HTR-8/SVneo (cell line): ENCODE data around the gene SHISAL1.

ENCODE experiments used
- DNase-seq: peaks from one replicate; pipeline ENCODE4 v3.0.0; 2011; ENCODE audit warnings: low spot score, mixed read lengths; ENCODE audit not compliant: insufficient read length
- FAIRE-seq: peaks from 2 replicates; lab custom pipeline; 2011; peaks lifted over from hg19 to GRCh38; lab: Jason Lieb, UNC

Gene SHISAL1

DNA sequence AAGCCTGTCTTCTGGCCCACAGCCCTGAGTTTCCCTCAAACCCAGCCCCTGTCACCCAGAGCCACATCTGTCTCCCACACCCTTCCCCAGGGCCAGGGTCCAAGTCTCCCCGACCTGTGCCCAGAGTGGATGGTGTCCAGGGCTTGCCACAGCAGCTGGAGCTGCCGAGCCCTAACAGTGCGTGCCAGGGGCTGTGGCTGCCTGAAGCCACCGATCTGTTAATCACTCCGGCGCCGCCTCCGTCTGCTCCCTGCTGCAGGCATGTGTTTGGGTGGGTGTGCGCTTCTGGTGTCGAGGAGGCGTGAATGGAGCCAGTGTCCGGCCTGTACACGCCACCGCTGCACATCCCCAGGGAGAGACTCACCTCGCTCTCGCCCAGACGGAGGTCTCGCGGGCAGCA lies 26.1 kb downstream of the SHISAL1 start:
- DNase-seq (no peak), FAIRE-seq (no peak)

DNA sequence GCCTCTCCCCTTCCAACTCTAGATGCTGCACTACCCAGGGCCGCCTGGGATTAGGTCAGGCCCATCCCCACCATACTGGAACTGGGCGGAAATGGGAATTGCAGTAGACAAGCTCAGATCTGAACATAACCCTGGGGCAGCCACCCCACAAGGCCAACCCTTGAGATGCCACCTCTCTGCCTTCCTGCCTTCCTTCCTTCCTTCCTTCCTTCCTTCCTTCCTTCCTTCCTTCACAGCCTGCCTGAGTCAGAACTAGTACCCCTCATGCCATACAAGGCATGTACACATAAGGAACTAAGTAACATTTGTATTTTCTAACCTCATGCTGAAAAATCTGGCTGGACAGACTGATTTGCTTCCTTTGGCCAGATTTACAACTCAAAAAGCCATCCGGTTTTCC lies 28.0 kb downstream of the SHISAL1 start:
- no peak for DNase-seq
- no peak for FAIRE-seq

DNA sequence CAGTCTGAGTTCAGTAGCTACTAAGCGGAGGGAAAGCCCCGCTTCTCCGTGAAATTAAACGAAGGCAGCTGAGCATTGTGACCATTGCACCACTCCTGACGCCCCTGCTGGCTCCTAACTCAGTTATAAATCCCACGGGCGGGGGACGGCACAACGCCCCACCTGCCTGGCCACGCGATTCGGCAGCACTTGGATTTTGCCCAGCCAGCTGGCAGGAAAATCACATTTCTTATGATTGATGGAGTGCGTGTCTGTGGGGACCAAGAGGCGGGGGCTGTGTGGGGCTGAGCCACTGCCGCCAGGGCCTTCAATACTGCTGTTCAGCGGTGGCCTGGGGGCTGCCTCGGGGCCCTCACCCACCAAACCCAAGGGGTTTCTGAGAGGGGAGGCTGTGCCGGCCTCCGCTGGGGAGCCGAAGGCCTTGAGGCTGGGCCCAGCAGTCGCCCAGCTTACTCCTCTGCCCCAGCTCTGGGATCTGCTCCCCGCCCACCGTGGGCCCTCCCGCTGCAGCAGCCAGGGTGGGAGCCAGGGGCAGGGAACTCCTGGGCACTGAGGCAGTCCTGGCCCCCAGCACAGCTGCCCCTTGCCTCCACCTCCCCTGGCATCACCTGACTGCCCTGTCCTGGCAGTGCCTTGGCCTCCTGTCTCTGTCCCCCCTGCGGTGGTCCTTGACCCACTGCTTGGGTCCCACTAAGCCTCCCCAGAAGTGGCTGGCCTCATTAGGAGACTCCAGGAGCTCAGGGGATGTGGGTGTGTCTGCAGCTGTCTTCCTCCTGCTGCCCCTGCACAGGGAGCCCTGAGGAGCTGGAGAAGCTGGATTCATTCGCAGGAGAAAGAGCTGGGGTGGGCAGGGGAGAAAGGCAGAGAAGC lies 30.7 kb downstream of the SHISAL1 start:
- no peak for FAIRE-seq
- DNase-seq: no peak

- FAIRE-seq: no peak
- DNase-seq: no peak
Measured at GRCh38 chr22:44280665-44281188, 32.0 kb downstream of the SHISAL1 start.

DNA sequence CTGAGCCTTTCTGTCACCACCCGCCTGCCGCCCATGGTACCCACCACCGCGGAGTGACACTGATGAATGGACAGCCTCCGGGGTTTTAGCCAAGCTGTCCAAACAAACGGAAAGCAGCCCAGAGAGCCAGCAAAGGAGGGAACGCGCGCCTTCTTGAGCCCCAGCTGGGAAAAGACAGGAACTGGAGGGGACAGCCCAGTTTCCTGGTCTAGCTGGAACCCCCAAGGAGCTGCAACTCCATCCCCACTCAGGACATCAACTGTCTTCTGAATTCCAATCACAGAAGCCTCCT lies 33.7 kb downstream of the SHISAL1 start:
- FAIRE-seq: no peak

GRCh38 chr22:44278243-44279068 lies 34.3 kb downstream of the SHISAL1 start:
- DNase-seq: no peak
- no peak for FAIRE-seq

More for the DNA sequence above, 33.7 kb downstream of the SHISAL1 start:
- DNase-seq: no peak

DNA sequence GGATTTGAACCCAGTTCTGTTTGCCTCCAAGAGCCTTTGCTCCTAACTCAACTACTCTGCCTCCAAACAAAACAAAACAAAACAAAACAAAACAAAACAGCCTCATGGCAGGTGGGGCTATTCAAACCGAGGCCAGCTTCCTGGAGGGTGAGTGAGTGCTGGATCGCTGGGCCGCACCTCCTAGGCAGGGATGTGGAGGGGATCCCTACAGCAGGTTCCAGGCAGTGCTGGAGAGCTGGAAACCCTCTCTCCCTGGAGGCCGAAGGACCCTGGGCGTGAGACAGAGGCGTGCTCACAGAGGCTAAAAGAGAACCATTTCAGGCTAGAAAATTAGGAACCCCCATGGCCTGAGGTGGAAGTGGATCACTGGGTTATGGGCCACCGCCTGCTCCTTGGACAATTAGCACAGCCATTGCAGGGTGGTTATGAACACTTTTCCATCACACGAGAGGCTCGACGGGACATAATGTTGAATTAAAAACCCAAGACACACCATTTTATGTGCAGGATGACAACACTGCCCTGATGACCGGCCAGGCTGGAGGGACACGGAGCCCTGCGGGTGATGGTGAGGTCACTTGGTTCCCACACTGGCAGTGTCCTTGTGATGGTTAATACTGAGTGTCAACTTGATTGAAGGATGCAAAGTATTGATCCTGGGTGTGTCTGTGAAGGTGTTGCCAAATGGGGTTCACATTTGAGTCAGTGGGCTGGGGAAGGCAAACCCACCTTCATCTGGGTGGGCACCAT lies 35.2 kb downstream of the SHISAL1 start:
- DNase-seq (no peak), FAIRE-seq (no peak)

GRCh38 chr22:44276706-44277356 lies 35.9 kb downstream of the SHISAL1 start:
- FAIRE-seq (no peak), DNase-seq (no peak)

DNA sequence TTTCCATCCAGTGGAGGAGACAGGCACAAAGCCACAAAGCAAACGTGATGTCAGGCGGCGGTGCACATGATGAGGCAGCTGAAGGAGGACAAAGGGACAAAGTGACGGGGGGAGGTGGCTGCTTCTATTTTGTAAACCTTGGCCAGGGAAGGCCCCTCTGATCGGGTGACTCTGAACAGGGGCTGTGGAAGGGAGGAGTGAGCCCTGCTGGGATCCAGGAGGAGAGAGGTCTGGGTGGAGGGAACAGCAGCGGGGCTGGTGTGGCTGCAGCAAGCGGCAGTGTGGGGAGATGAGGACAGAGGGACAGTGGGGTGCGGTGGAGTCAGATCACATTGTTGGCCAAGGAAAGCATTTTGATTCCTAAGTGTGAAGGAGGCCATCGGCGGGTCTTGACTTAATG lies 36.7 kb downstream of the SHISAL1 start:
- no peak for DNase-seq
- FAIRE-seq: no peak

GRCh38 chr22:44275631-44275995 lies 37.1 kb downstream of the SHISAL1 start:
- DNase-seq (no peak), FAIRE-seq (no peak)

GRCh38 chr22:44274918-44275630 lies 37.7 kb downstream of the SHISAL1 start:
- FAIRE-seq: no peak
- DNase-seq: no peak

GRCh38 chr22:44273175-44273574 lies 39.6 kb downstream of the SHISAL1 start:
- FAIRE-seq (no peak), DNase-seq (no peak)

DNA sequence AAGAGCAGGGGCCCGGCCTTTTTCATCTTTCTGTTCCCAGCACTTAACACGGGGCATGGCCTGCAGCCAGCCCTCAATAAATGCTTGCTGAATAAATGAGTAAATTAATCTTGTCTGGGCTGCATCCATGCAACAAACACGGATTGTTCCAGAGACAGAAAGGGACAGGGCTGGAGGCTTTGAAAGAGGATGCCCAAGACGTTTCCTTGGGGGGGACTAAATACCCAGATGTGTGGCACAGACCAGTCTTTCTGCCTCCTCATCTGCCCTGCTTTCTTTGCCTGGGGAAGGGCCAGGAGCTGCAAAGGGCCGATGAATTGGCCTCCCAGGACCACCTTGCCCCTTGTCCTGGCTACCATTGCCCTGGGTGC lies 40.4 kb downstream of the SHISAL1 start:
- DNase-seq (no peak), FAIRE-seq (no peak)

- FAIRE-seq (no peak), DNase-seq (no peak)
Measured at GRCh38 chr22:44271732-44272400, 40.9 kb downstream of the SHISAL1 start.

- DNase-seq: no peak
- FAIRE-seq: no peak
Measured at GRCh38 chr22:44271010-44271500, 41.7 kb downstream of the SHISAL1 start.

GRCh38 chr22:44270556-44270880 lies 42.2 kb downstream of the SHISAL1 start:
- DNase-seq (no peak), FAIRE-seq (no peak)

DNA sequence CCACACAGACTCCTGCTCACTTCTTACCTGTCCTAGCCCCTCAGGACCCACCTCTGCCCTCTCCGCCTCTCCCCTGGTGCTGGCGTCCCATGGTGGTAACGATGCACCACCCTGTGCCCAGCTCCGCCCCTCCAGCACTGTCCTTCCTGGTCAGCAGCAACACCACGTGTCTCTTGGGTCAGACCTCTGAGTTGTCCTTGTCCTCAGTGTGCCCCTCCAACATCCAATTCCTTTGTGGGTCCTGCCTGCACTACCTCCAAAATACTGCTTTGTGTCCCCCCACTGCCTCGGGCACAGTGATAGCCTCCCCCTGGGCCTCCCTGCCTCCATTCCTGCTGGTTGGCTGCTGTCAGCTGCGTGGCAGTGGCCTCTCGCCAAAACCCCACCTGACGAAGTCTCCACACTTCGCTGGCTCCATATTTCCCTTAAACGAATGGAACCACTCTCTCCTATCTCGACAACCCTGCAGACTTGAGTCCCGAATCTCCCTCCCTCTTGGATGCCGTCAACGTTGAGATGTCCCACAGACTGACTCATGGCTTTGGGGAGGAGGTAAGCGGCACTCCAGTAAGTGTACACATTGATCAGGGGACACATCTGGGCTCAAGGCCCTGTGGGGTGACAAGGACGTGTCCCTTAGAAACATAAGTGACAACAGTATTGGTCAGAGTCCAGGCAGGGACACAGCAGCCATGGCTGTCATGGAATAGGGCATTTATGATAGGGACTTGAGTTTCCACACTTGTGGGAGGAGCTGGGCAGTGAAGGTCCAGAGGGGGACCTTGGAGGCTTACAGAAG lies 42.8 kb downstream of the SHISAL1 start:
- no peak for FAIRE-seq
- no peak for DNase-seq

DNA sequence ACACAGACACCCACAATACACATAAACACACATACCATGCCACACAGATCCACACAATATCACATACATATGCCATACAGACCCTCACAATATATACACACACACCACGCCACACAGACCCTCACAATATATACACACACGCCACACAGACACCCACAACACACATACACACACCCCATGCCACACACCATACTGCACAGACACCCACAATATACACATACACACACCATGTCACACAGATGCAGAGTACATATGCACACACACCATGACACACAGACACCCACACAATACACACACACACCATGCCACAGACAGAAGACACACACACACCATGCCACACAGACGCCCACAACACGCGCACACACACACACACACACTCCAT lies 43.6 kb downstream of the SHISAL1 start:
- FAIRE-seq (no peak), DNase-seq (no peak)
